RWPE1 (cell line): ENCODE measurements around the gene UPK2.
"Not testable (repeated sequence)": the region's sequence is repeated elsewhere in the genome, so short reads cannot be mapped to it uniquely, and the experiment has no call there.

Experiments used
- CTCF ChIA-PET: fragments of 350-600 bp; sonication (Branson Sonifier 250); formaldehyde crosslinking; extraction: SDS; loops from one replicate; lab custom pipeline; 2021; lab: Yijun Ruan, JAX
- POLR2A ChIA-PET: fragments of 400-600 bp; formaldehyde crosslinking; extraction: SDS; loops from one replicate; lab custom pipeline; 2020; ENCODE audit warnings: antibody characterized with exemption; ENCODE audit not compliant: low non-redundant PET; lab: Yijun Ruan, JAX
- DNase-seq: peaks from one replicate; pipeline ENCODE4 v3.0.0; 2012; ENCODE audit warnings: low spot score
- H3K27ac ChIP-seq: fragments of 450-650 bp; 2 replicates; pipeline ENCODE4 v1.5.1; 2017
- TF ChIP-seq, protein P1 (sequence below): fragments of 450-650 bp; conservative IDR thresholded peaks from 2 replicates; pipeline ENCODE4 v1.5.1; 2017; ENCODE audit warnings: low read depth, mild to moderate bottlenecking

UPK2 gene

DNA sequence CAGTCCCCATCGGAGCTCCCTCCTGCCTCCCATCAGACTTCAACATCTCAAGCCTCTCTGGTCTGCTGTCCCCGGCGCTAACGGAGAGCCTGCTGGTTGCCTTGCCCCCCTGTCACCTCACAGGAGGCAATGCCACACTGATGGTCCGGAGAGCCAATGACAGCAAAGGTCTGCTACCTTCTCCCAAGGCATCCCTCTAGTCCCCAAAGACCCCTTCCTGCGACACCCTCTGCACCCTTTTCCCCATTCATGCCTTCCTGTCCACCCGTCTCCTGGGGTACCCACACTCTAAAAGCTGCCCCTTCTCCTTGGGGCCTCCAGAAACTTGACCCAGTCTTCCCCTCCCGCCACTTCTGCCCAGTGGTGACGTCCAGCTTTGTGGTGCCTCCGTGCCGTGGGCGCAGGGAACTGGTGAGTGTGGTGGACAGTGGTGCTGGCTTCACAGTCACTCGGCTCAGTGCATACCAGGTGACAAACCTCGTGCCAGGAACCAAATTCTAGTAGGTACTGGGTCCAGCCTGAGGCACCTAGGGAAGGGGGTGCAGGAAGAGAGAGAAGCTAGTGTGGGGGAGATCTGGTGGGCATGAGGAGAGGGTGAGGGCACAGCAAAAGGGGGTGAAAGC, 860 bp downstream of the UPK2 start:
- TF ChIP-seq, protein P1, sequence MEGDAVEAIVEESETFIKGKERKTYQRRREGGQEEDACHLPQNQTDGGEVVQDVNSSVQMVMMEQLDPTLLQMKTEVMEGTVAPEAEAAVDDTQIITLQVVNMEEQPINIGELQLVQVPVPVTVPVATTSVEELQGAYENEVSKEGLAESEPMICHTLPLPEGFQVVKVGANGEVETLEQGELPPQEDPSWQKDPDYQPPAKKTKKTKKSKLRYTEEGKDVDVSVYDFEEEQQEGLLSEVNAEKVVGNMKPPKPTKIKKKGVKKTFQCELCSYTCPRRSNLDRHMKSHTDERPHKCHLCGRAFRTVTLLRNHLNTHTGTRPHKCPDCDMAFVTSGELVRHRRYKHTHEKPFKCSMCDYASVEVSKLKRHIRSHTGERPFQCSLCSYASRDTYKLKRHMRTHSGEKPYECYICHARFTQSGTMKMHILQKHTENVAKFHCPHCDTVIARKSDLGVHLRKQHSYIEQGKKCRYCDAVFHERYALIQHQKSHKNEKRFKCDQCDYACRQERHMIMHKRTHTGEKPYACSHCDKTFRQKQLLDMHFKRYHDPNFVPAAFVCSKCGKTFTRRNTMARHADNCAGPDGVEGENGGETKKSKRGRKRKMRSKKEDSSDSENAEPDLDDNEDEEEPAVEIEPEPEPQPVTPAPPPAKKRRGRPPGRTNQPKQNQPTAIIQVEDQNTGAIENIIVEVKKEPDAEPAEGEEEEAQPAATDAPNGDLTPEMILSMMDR: peak; percentile 64
- H3K27ac ChIP-seq: no peak overlapping the region
- no peak for DNase-seq
- ChIA-PET POLR2A (interaction anchor here (0.6 kb wide), 1 partner anchor 27 kb away, joined by 3 read pairs; no protein-coding TSS in a partner anchor), CTCF (interaction anchor here (0.8 to 2.6 kb wide), 12 partner anchors 8 to 353 kb away, joined by 3 to 14 read pairs (median 6); no protein-coding TSS in a partner anchor)

- DNase-seq: no peak
- TF ChIP-seq, protein P1: no peak
- POLR2A ChIA-PET: interaction anchor here (0.6 to 0.7 kb wide), 2 partner anchors 28 to 47 kb away, joined by 3 read pairs; no protein-coding TSS in a partner anchor
- CTCF ChIA-PET: interaction anchor here (0.8 to 2.6 kb wide), 5 partner anchors 15 to 354 kb away, joined by 3 to 14 read pairs (median 4); no protein-coding TSS in a partner anchor
- no peak overlapping the region for H3K27ac ChIP-seq
Observed at GRCh38 chr11:118957549-118957948, 1.5 kb downstream of the UPK2 start.

GRCh38 chr11:118957968-118958367, 1.9 kb downstream of the UPK2 start:
- POLR2A ChIA-PET: interaction anchor here (0.7 kb wide), 1 partner anchor 46 kb away, joined by 3 read pairs; no protein-coding TSS in a partner anchor
- TF ChIP-seq, protein P1: no peak
- no peak for DNase-seq
- H3K27ac ChIP-seq: no peak overlapping the region
- CTCF ChIA-PET: interaction anchor here (1.1 to 2.6 kb wide), 2 partner anchors 50 to 354 kb away, joined by 4 to 14 read pairs; no protein-coding TSS in a partner anchor

DNA sequence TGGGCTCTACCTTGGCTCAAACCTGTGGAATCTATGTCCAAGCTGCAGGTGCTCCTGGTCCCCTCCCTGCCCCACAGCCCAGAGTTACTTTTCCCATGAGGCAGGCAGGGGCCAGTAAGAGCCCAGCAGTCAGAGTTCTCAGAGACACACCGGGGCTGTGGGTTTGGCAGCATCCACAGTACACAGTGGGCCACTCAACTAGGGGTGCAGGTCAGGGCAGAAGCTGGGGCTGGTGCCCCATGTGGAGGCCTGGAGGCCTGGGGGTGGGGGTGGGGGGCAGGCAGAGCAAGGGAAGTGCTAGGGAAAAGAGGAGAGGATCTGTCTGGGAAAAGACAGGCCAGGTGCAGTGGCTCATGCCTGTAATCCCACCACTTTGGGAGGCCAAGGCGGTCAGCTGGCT, 2.5 kb downstream of the UPK2 start:
- H3K27ac ChIP-seq: no peak overlapping the region
- POLR2A ChIA-PET: no interaction called here
- CTCF ChIA-PET: interaction anchor here (1.1 kb wide), 1 partner anchor 201 kb away, joined by 4 read pairs; no protein-coding TSS in a partner anchor
- DNase-seq: no peak
- TF ChIP-seq, protein P1: no peak

DNA sequence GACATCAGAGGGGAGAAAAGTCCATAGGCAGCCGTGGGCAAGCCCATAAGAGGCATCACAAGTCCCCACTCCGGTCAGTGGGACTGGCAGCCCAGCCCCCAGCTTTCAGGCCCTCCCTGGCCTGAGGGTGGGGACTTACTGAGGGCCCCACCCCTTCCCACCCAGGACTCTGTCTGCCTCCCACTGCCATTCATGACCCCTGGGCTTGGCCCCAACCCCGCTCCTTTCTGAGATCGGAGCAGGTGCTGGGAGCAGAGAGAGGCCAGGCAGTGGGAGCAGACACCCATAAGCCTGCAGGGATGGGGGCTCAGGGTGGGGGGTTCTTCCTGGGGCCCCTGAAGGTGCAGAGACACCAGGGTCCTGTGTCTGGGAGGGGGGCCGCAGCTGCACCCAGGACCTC, 5.1 kb downstream of the UPK2 start:
- peak overlapping the region; percentile 23 for H3K27ac ChIP-seq
- no peak for DNase-seq
- ChIA-PET POLR2A (no interaction called here), CTCF (no interaction called here)
- TF ChIP-seq, protein P1: no peak

DNA sequence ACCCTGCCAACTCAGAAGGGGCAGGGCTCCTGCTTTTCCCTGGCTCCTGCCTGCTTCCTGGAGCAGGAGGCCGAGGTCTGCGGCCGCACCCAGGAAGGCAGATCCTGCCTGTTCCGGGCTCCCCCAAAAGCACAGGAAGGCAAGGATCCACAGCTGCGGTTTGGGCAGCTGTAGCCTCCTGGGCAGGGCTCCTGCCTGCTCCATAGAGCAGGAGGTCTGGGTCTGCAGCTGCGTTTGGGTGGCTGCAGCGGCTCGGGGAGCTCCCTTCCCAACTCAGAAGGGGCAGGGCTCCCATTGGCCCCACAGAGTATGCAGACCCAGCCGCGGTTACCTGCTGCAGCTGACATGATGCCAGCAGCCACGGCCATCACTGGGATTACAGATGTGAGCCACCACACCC, 5.5 kb downstream of the UPK2 start:
- TF ChIP-seq, protein P1: no peak
- no peak for DNase-seq
- ChIA-PET CTCF (no interaction called here), POLR2A (no interaction called here)
- peak overlapping the region; percentile 23 for H3K27ac ChIP-seq

DNA sequence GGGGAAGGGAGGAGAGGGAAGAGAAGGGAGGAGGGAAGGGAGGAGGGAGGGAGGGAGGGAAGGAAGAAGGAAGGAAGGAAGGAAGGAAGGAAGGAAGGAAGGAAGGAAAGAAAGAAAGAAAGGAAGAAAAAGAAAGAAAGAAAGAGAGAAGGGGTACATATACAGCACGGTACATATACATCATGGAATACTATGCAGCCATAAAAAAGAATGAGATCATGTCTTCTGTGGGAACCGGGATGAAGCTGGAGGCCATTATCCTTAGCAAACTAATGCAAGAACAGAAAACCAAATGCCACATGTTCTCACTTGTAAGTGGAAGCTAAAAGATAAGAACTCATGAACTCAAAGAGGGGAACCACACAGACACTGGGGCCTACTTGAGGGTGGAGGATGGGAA, 13.4 kb downstream of the UPK2 start:
- H3K27ac ChIP-seq, DNase-seq, CTCF ChIA-PET: not testable (repeated sequence)
- POLR2A ChIA-PET: interaction anchor here (0.5 kb wide), 1 partner anchor 298 kb away, joined by 4 read pairs; no protein-coding TSS in a partner anchor
